HG03095 (cell line): Measurements from ENCODE around the gene EXOC3L2.

Experiments used
- ATAC-seq: cut with Tn5 transposase; IDR thresholded peaks from one replicate; pipeline ENCODE4 v1.9.1; 2021; ENCODE audit warnings: moderate library complexity; ENCODE audit not compliant: unreplicated experiment

Gene EXOC3L2

DNA sequence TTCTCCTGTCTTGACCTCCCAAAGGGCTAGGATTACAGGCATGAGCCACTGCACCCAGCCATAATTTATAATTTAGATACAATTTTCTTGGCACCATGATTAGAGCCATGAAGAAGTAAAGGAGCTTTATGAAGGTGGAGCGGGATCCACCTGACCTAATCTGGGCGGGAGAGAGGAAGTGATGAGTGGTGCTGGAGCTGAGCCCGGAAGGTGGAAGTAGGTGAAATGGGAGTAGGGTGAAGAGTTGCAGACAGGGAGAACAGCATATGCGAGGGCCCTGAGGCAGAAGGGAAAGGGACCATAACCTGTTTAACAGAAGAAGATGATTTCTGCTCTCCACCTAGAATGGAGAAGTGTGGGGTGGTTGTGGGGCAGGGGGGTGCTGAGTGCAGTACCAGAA lies 62.4 kb downstream of the EXOC3L2 start:
- ATAC-seq: no peak

DNA sequence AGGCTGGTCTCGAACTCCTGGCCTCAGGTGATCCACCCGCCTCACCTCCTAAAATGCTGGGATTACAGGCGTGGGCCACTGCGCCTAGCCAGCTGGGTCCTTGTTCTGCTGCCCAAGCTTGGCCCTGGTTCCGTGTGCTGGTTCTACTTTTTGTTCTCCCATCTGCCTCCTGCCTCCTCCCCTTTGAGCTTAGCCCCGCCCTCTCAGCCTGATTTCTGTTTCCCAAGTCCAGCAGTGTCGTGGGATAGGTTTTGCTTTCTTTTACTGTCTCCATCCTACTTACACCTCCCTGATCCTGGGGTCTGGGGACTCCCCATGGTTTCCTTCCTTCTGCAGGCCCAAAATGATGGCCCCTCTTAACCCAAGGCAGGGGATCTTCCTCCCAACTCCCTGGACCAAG lies 64.3 kb downstream of the EXOC3L2 start:
- ATAC-seq: no peak

DNA sequence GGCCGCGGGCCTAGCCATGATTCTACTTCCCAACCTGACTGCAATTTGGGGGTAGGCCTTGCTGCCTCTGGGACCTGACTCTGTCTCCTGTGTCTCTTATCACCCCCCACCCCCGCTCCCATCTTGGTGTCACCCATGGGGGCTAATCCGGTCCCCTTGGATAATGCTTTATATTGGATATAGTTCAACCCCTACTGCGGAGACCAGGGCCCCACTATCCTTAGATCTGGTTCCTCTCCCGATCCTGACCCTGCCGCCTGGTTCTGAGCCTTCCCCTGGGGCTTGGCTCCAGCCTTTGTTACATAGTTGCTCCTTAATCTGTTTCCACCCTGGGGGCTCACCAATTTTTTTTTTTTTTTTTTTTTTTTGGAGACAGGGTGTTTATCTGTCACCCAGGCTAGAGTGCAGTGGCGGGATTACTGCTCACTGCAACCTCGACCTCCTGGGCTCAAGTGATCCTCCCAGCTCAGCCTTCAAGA lies 65.3 kb downstream of the EXOC3L2 start:
- ATAC-seq: no peak

DNA sequence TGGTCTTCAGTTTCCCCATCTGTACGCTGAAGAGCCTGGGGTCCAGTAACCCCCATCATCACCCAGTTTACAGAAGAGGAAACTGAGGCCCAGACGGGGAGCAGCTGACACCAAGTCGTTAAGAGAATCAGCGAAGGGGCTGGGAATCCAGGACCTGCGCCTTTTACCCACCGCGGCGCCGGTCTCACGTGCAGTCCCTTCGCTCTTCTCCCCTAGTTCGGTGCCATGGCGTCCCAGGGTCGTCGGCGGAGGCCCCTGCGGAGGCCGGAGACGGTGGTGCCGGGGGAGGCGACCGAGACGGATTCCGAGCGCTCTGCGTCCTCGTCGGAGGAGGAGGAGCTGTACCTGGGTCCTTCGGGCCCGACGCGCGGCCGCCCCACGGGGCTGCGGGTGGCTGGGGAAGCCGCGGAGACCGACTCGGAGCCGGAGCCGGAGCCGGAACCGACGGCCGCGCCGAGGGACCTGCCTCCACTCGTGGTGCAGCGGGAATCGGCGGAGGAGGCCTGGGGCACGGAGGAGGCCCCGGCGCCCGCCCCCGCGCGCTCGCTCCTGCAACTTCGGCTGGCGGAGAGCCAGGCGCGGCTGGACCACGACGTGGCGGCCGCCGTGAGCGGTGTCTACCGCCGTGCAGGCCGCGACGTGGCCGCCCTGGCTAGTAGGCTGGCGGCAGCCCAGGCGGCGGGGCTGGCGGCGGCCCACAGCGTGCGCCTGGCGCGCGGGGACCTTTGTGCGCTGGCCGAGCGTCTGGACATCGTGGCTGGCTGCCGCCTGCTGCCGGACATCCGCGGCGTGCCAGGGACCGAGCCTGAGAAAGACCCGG lies 65.9 kb downstream of the EXOC3L2 start:
- peak; percentile 4 for ATAC-seq

- peak; percentile 71 for ATAC-seq
Measured at GRCh38 chr19:45178262-45179071, 66.7 kb downstream of the EXOC3L2 start, which contains the start of gene BLOC1S3. TSS of gene BLOC1S3 (plus strand) at chr19:45178784. CDS start at chr19:45179297, 513 bp downstream.

DNA sequence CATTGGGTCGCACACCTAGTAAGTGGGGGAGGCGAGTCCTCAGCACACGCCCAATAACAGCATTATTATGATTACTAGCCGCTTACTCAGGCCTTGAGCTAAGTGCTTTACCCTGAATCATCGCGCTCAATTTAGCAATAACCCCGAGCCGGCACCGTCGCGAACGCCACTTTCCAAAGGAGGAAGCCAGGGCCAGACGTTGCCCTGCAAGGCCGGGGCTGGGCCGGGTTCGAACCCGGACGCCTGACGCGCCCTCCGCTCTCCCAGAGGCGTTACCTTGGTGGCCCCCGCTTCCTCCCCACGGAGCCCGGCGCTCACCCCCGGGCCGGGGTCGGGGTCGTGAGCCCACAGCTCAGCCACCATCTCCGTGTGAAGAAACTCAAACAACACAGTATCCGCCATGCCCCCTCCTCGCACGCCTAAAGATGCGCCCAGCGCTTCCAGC lies 67.4 kb downstream of the EXOC3L2 start, which contains the start of gene TRAPPC6A:
TRAPPC6A (minus strand) TSS at position 421 of the 445 bp plus-strand sequence; CDS start at position 402, 19 bp downstream.
- no peak for ATAC-seq

DNA sequence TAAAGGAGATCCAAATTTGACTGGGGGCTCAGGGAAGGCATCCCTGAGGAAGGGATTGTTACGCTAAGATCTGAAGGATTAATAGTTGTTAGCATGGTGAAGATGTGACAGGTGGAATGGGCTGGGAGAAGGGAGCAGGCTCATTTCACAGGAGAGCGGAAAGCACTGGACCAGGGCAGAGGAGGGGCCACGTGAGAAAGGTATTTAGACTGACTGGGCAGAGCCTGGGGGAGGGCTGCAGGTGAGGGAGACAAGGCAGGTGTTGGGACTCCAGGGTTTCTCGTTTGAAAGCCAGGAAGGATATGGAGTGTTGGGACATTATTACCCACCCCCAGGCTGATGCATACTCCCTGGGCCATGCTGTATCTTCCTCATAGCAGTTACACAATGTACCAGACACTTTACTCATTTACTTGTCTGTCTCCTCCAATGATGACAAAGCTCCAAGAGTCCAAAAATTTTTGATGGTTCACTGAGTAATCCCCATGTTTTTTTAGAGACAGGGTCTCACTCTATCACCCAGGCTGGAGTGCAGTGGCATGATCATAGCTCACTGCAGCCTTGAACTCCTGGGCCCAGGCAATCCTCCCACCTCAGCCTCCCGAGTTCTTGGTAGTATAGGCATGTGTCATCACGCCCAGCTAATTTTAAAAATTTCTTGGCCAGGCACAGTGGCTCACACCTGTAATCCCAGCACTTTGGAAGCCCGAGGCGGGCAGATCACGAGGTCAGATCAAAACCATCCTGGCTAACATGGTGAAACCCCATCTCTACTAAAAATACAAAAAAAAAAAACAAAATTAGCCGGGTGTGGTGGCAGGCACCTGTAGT lies 69.5 kb downstream of the EXOC3L2 start:
- no peak for ATAC-seq

DNA sequence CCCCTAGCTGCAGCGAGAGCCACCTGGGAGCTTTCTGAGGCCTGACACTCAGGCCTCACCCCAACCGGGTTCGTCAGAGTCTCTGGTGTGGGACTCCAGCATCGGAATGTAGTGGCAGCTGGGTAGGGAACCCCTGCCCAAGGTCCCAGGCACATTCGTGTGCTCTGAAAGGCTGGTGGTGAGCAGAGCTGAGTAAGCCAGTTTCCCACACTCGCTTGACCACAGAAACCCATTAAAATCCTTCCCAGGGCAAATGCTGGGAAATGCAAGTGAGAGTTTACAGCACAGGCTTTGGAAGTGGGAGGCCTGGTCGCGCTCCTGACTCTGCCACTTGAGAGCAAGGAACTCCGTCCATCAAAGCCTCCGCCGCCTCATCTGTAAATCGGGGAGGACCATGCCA lies 71.4 kb downstream of the EXOC3L2 start:
- no peak for ATAC-seq

DNA sequence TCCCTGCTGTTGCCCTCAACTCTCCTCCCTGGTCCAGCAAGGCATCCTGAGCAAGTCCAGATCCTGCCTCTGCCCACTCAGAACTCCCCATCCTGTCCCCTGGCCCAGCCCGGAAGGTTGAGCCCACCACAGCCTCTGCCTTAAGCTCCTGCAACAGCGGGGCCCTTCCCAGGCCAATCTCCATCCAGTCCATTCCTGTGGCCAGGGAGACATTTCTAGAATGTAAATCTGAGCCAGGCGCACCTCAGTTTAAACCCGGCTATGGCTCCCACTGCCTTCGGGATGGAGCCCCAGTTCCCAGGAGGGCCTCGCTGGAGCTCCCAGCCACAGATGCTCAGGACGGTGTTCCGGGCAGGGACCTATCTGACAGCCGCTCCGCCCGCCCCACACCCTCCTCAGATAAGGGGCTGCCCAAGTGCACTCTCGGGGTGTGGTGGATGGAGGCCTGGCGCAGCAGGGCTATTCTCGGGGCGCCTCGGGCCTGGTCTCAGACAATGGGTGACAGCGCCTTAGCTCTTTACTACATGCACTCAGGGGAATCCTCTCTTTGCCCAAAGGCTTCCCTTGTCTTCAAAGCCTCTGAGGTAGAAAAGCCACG lies 72.5 kb downstream of the EXOC3L2 start:
- no peak for ATAC-seq

- ATAC-seq: no peak
Measured at GRCh38 chr19:45172173-45172572, 73.0 kb downstream of the EXOC3L2 start.

GRCh38 chr19:45171211-45171623 lies 74.0 kb downstream of the EXOC3L2 start:
- ATAC-seq: no peak

GRCh38 chr19:45170146-45171106 lies 74.8 kb downstream of the EXOC3L2 start:
- ATAC-seq: no peak

DNA sequence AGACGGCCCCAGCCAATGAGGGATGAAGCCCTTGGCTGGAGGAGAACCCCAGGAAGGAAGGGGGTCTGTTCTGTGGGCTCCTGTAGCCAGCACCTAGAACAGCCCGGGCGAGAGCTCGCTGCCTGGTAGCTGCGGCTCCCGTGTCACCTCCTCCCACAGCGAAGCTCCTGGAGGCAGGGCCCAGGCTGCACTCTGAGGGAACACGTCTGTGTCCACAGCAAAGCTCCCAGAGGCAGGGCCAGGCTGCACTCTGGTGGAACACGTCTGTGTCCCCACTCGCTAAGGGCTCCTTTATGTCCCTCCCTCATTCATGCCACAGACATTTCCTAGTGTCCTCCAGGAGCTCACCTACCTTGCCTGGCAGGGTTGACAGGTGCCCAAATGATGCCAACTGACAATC lies 75.6 kb downstream of the EXOC3L2 start:
- no peak for ATAC-seq

DNA sequence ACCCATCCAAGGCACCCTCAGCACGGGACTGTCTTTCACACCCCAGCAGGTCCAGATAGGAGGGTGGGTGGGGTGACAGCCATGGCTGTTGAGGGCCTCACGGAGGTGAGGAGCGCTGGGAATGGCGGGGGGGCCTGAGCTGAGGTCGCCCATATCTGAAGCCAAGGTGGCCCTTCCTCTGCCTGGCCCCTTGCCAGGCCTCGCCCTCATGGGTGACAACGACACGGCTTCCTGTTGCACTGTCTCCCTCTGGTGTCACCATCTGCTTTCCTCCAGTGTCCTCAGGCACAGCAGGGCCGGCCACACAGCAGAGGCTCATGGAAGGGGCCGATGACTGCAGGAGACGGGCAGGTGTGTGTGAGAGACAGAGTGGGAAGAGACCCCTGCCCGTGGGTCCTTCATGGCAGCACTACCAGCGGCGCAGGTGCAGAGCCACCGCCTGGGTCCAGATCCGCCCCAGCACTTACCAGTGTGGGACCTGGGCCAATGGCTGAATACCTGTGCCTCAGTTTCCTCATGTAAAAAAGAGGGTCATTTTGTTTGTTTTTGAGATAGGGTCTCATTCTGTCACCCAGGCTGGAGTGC lies 76.3 kb downstream of the EXOC3L2 start:
- no peak for ATAC-seq

DNA sequence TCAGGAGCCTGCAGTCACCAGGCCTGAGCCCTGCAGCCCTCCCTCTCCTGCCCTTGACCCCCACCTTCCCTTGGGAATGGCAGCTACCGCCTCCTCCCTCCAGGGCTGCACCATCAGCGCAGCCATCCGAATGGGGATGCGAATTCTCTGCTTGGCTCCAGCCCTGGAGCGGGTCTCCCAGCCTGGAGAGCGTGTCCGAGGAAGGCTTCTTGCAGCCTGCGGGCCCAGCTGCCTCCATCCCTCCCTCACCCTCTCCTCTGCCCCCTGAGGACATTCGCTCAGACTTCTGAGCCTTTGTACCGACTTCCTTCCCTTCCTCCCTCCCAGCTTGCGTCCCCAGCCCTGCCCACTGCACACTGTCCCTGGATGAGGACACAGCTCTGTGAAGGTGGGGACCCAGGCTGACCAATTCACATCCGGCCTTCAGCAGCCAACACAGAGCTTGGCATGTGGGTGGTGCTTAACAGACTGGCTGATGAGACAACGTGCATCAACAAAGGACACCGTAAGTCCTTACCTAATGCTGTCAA lies 78.4 kb downstream of the EXOC3L2 start:
- no peak for ATAC-seq

GRCh38 chr19:45164577-45165335 lies 80.5 kb downstream of the EXOC3L2 start:
- peak; percentile 67 for ATAC-seq

DNA sequence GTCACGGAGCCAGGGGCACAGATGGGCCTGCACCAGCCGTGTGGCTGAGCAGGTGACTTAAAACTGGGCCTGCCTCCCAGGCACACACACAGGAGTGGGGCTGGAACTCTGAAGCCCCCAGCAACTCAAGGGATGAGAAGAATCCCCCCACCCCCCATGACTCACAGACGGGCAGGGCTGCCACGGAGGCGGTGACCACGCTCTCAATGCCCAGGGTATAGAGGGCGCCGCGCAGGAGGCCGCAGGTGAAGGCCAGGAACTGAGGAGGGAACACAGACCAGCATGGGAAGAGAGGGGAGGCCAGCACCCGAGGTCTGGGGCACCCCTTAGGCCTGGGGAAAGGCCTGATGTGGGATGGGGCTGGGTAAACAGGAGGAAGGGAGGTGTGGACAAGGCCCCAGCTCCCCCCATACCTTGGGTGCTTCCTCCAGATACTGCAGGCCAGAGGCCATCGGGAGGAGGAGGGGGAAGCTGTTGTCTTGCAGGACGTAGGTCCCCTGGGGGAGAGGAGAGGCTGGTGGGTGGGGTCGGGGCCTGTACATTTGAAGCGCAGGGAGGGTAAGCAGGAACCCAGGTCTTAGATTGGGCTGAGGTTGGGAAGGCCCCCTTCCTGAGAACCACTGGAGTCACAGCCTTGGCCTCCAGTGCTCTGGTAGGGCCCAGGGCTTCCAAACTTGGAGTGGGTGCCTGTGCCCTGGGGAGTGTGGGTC lies 81.3 kb downstream of the EXOC3L2 start:
- ATAC-seq: no peak
